Heart left ventricle (tissue), 16 donors: Measurements from ENCODE around the gene PCDHA6. TPM values are rescaled to one million over a fixed set of nuclear protein-coding genes. Genes with fewer than 3 reads are reported as not detected.
"Not testable (repeated sequence)": the region's sequence is repeated elsewhere in the genome, so short reads cannot be mapped to it uniquely, and the experiment has no call there.

ENCODE experiments used
- ATAC-seq, 4 donors: fragments of 200-7000 bp; cut with Tn5 transposase; one replicate each; pipeline ENCODE4 v1.9.1; 2020 to 2022; ENCODE audit warnings: moderate library complexity in 4 of 4, mild to moderate bottlenecking in 3 of 4, moderate number of reproducible peaks in 1 of 4
- DNase-seq, 5 donors: peaks; one replicate each; pipeline ENCODE4 v3.0.0-alpha.2; 2020
- H3K27ac ChIP-seq, 12 donors: fragments of 200-600 bp; sonication (generic) in 4 of 12; one replicate each; pipeline versions ENCODE4 v1.5.0 to v1.8.0; 2016 to 2022; ENCODE audit warnings: mild to moderate bottlenecking in 2 of 12
- H3K27me3 ChIP-seq, 9 donors: fragments of 200-600 bp; sonication (generic) in 2 of 9; one replicate each; pipeline versions ENCODE4 v1.5.1 to v1.8.0; 2016 to 2022; ENCODE audit warnings: mild to moderate bottlenecking in 3 of 9
- H3K36me3 ChIP-seq, 9 donors: fragments of 200-600 bp; sonication (generic) in 2 of 9; one replicate each; pipeline versions ENCODE4 v1.5.0 to v1.8.0; 2018 to 2022; ENCODE audit warnings: mild to moderate bottlenecking in 2 of 9
- H3K4me1 ChIP-seq, 12 donors: fragments of 200-600 bp; sonication (generic) in 4 of 12; one replicate each; pipeline versions ENCODE4 v1.5.0 to v1.8.0; 2016 to 2022; ENCODE audit warnings: mild to moderate bottlenecking in 3 of 12
- H3K4me3 ChIP-seq, 12 donors: fragments of 200-600 bp; sonication (generic) in 4 of 12; one replicate each; pipeline versions ENCODE4 v1.5.0 to v1.8.0; 2017 to 2022; ENCODE audit warnings: mild to moderate bottlenecking in 9 of 12, moderate library complexity in 4 of 12
- H3K9me3 ChIP-seq, 12 donors: fragments of 200-600 bp; sonication (generic) in 4 of 12; one replicate each; pipeline versions ENCODE4 v1.5.0 to v1.8.0; 2016 to 2022; ENCODE audit warnings: mild to moderate bottlenecking in 1 of 12
- CTCF ChIP-seq, 12 donors: fragments of 200-600 bp; sonication (generic) in 4 of 12; IDR thresholded peaks; one replicate each; pipeline versions ENCODE4 v1.5.0 to v1.8.0; 2018 to 2022; ENCODE audit warnings: antibody characterized with exemption in 12 of 12, mild to moderate bottlenecking in 5 of 12
- POLR2A ChIP-seq, 2 donors: fragments of 450-650 bp; IDR thresholded peaks; one replicate each; pipeline ENCODE4 v1.6.1; 2017; ENCODE audit warnings: antibody characterized with exemption in 2 of 2, mild to moderate bottlenecking in 2 of 2, moderate library complexity in 2 of 2
- WGBS, 4 donors: extraction: QIAGEN DNeasy Blood & Tissue Kit in 2 of 4; methylation state at CpG; one replicate each; pipeline versions ENCODE4 v1.1.5 to v1.1.7; 2013 to 2018; 5-methylcytosine and 5-hydroxymethylcytosine counted together
- intact Hi-C, 10 donors: fragments of 100-400 bp; cut with DNase I; formaldehyde crosslinking; loops; one replicate each; pipeline versions ENCODE4 v1.11.1 to v1.14.2; 2022
- polyA plus RNA-seq, 2 donors: library from polyadenylated mRNA; stranded (reverse); fragments of 200-250 nt; gene quantifications; one replicate each; pipeline ENCODE4 v1.2.3, GENCODE V29; 2013
- total RNA-seq, 9 donors: library from RNA; depleted of rRNA in 2 of 9; stranded (reverse); fragments of >200 nt in 2 of 9; fragmentation: NEBNext Ultra II Directional in 3 of 9; extraction: Animal tissue kit (Norgen Biotek cat#: 25700) in 3 of 9; gene quantifications; one replicate each; pipeline versions ENCODE4 v1.1.0 to v1.2.4, GENCODE V29; 2016 to 2023
- donor health status: ischemic (EF 13 %, LVEDD 7.1; RV severe dilation, severe dysfunction).
- donor health status: healthy with polysubstance abuse.
- donor health status: DM: no; HTN: yes; CAD: no.
- donor health status: DM: no; HTN: no; CAD: no.
- donor health status: ischemic (EF 25% LVEDD 6.9; RV normal size, moderate dysfunction).
- donor health status: ischemic (EF 25% LVEDD 5.7; RV mildly dilated, moderate dysfunction).
- donor health status: healthy.
- donor health status: DM: yes; HTN: yes; CAD: no.
- donor health status: ischemic (EF 35%, LVEDD 5.7; RV mildly dilated, moderate dysfunction).
- donor health status: nonischemic (EF 11% LVEDD 7.7; RV severe dilation, severe dysfunction).
- donor health status: DM: yes; HTN: yes; CAD: no.
- donor health status: PGD.
- donor health status: ischemic (EF 29% LVEDD 5.4; RV normal size, mild dysfunction).
- donor health status: nonischemic (EF 23%, LVEDD 6.1; RV moderate dilation, normal function).

Gene PCDHA6
- total and polyA plus RNA-seq, 11 donors = 0.10 to 0.36 (median 0.29) TPM; not detected in 5

- 32 to 47% (median 43%) methylated on average over 24 to 53 of the region's 53 CpGs for WGBS, 4 donors
- Histone ChIP-seq H3K4me3 (no peak overlapping the region), H3K9me3 (peaks cover 0 to 60% (median 17%) of the 10 kb centered on the region in 12 donors), H3K4me1 (no peaks in the 10 kb centered on the region), H3K27ac (no peak overlapping the region), H3K36me3 (no peaks in the 10 kb centered on the region), H3K27me3 (peaks cover 0 to 38% (median 6%) of the 10 kb centered on the region in 9 donors)
- DNase-seq (peak in 1 of 5 donors; percentile 55), ATAC-seq (no peak)
- no peak for TF ChIP-seq CTCF (IDR thresholded peaks at IDR 0.05)
- TF ChIP-seq POLR2A (IDR thresholded peaks at IDR 0.05) = no peak
- intact Hi-C loops = loop anchor here in 2 of 10 donors (10.0 kb wide), 1 partner anchor 242 kb away; no protein-coding TSS in a partner anchor
These were observed 24.9 kb upstream of the PCDHA6 start for GRCh38 chr5:140802781-140803271.

DNA sequence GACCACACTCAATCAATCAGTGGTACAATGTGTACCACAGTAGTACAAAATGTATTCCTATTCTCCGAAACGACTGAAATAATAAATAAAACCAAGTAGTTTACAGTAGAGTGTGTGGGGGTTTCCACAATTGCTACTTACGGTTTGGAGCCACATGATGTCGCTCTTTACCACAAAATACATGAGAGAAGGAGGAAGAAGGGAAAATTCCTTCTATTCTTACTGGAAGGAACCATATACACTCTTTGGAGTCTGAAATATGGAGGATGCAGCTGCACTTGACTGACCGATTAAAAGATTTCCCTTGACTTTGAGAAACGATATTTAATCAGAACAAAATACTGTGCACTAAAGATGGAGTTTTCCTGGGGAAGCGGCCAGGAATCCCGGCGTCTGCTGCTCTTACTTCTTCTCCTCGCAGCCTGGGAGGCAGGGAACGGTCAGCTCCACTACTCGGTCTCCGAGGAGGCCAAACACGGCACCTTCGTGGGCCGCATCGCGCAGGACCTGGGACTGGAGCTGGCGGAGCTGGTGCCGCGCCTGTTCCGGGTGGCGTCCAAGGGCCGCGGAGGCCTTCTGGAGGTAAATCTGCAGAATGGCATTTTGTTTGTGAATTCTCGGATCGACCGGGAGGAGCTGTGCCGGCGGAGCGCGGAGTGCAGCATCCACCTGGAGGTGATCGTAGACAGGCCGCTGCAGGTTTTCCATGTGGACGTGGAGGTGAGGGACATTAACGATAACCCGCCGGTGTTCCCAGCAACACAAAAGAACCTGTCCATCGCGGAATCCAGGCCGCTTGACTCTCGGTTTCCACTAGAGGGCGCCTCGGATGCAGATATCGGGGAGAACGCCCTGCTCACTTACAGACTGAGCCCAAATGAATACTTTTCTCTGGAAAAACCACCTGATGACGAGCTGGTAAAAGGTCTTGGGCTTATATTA lies 20.7 kb upstream of the PCDHA6 start, which contains the start of gene PCDHA4:
Gene PCDHA4, plus strand, starts transcription at position 235 of the 942 bp plus-strand sequence.
- 14 to 18% (median 16%) methylated on average over 25 to 45 of the region's 47 CpGs for WGBS, 4 donors
- H3K27me3 ChIP-seq = peaks cover 0 to 37% (median 6%) of the 10 kb centered on the region in 9 donors
- H3K4me3 ChIP-seq = peak within 1 kb of the TSS in 10 of 12 donors; percentile 23 to 56 (median 37)
- no peak for DNase-seq
- TF ChIP-seq CTCF (IDR thresholded peaks at IDR 0.05) (peak in 9 of 12 donors; percentile 14 to 50 (median 33)), POLR2A (IDR thresholded peaks at IDR 0.05) (no peak)
- peak in 2 of 4 donors; percentile 52 for ATAC-seq
- H3K9me3 ChIP-seq = peaks cover 0 to 58% (median 15%) of the 10 kb centered on the region in 12 donors
- H3K4me1 ChIP-seq = no peaks in the 10 kb centered on the region
- H3K36me3 ChIP-seq = no peaks in the 10 kb centered on the region
- intact Hi-C loops = loop anchor here in 3 of 10 donors (5.0 to 10.0 kb wide), 2 partner anchors 235 to 238 kb away; no protein-coding TSS in a partner anchor
- no peak within 1 kb of the TSS for H3K27ac ChIP-seq

GRCh38 chr5:140808241-140808888 lies 19.4 kb upstream of the PCDHA6 start:
- intact Hi-C loops = loop anchor here in 3 of 10 donors (5.0 to 10.0 kb wide), 2 partner anchors 234 to 236 kb away; no protein-coding TSS in a partner anchor
- H3K36me3 ChIP-seq, H3K4me3 ChIP-seq, ATAC-seq, DNase-seq, H3K4me1 ChIP-seq, H3K27ac ChIP-seq: not testable (repeated sequence)
- Histone ChIP-seq H3K27me3 (peaks cover 0 to 24% (median 0%) of the 10 kb centered on the region in 9 donors), H3K9me3 (peaks cover 0 to 46% (median 9%) of the 10 kb centered on the region in 12 donors)
- WGBS, 4 donors = 50 to 73% (median 60%) methylated on average over 34 to 62 of the region's 62 CpGs

GRCh38 chr5:140808889-140809291 lies 18.9 kb upstream of the PCDHA6 start:
- TF ChIP-seq POLR2A (IDR thresholded peaks at IDR 0.05) (no peak), CTCF (IDR thresholded peaks at IDR 0.05) (no peak)
- no peak for ATAC-seq
- H3K9me3 ChIP-seq = peaks cover 0 to 44% (median 9%) of the 10 kb centered on the region in 12 donors
- WGBS, 4 donors = 59 to 76% (median 66%) methylated on average over 21 to 43 of the region's 43 CpGs
- no peak overlapping the region for H3K27ac ChIP-seq
- no peak overlapping the region for H3K4me3 ChIP-seq
- DNase-seq = peak in 1 of 5 donors; percentile 51
- intact Hi-C loops = loop anchor here in 3 of 10 donors (5.0 to 10.0 kb wide), 2 partner anchors 233 to 236 kb away; no protein-coding TSS in a partner anchor
- peaks cover 0 to 22% (median 0%) of the 10 kb centered on the region in 9 donors for H3K27me3 ChIP-seq
- H3K36me3 ChIP-seq = no peaks in the 10 kb centered on the region
- no peaks in the 10 kb centered on the region for H3K4me1 ChIP-seq
